Endothelial cell of umbilical vein (primary cell): ENCODE results near the gene NAV3.

Experiments used
- CTCF ChIP-seq, 2 donors: IDR thresholded peaks; 1 replicate in 1 of 2; 2 replicates in 1 of 2; pipeline ENCODE4 v1.5.1; 2011; ENCODE audit warnings: low read length in 2 of 2, mild to moderate bottlenecking in 2 of 2, moderate library complexity in 2 of 2, control low read depth in 1 of 2, inconsistent platforms in 1 of 2, low read depth in 1 of 2; ENCODE audit not compliant: insufficient read depth in 1 of 2; ENCODE audit errors: extremely low read depth in 1 of 2
- POLR2A ChIP-seq: IDR thresholded peaks from 2 replicates; pipeline ENCODE4 v1.6.1; 2012; ENCODE audit warnings: low read depth, mild to moderate bottlenecking, control low read depth, low read length
- POLR2AphosphoS5 ChIP-seq: IDR thresholded peaks from 2 replicates; pipeline ENCODE4 v1.6.1; 2012; ENCODE audit warnings: low read depth, mild to moderate bottlenecking, control low read depth, low read length, moderate library complexity; ENCODE audit not compliant: insufficient read depth

- TF ChIP-seq CTCF (IDR thresholded peaks at IDR 0.05; ENCODE audit: extremely low read depth in 1 of 2, insufficient read depth in 1 of 2, low read depth in 1 of 2, low read length in 2 of 2) (no peak), POLR2AphosphoS5 (no peak), POLR2A (no peak)
Measured at GRCh38 chr12:78194448-78194847, 363.8 kb downstream of the NAV3 start.
